HG03280 (cell line): ENCODE results near the gene NOA1.

Experiments
- ATAC-seq: cut with Tn5 transposase; IDR thresholded peaks from one replicate; pipeline ENCODE4 v1.9.1; 2021; ENCODE audit warnings: mild to moderate bottlenecking, moderate library complexity; ENCODE audit not compliant: unreplicated experiment

The NOA1 gene

DNA sequence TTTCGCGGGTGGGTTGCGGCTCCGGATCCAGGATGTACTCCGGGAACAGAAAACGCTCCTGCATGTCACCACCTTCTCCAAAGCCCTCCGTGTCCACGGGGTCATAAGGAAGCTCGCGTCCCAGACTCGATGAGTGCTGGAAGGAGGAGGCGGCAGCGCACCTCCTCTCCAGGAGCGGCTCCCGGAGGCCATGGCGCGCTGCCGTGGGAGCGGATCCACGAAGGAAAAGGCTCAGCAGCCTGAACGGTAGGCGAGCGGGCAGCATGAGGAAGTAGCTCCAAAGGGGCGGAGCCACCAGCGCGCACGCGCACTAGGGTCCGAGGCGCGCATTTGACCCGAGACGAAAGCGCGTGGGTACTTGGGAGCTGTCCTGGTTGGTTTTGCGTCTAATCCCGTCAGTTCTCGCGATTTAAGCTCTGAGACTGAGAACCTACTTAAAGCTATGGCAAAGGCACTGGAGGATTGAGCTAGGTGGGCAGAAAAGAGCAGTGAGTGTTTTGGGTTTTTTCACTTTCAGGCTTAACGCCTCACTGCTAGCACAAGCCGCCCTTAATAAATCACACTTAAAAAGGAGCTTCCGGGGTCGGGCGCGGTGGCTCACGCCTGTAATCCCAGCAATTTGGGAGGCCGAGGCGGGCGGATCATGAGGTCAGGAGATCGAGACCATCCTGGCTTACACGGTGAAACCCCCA, at the start of gene NOA1:
Gene NOA1, minus strand, starts transcription at position 286 of the 692 bp plus-strand sequence. Its CDS starts 21 bp downstream, at position 265.
- peak; percentile 66 for ATAC-seq

DNA sequence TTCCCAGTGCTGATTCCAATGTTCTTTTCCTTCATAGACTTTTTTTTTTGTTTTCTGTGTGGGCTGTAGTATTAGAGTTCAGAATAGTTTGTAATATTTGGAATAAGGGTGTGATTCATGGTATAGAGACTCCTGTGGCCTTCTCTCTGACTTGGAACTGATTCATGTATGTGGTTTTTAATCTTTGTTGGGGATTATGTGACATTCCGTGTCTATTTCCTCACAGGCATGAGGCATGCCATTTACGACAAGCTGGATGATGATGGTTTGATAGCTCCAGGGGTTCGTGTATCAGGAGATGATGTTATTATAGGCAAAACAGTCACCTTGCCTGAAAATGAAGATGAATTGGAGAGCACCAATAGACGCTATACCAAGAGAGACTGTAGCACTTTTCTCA, 45.7 kb upstream of the NOA1 start:
- no peak for ATAC-seq

DNA sequence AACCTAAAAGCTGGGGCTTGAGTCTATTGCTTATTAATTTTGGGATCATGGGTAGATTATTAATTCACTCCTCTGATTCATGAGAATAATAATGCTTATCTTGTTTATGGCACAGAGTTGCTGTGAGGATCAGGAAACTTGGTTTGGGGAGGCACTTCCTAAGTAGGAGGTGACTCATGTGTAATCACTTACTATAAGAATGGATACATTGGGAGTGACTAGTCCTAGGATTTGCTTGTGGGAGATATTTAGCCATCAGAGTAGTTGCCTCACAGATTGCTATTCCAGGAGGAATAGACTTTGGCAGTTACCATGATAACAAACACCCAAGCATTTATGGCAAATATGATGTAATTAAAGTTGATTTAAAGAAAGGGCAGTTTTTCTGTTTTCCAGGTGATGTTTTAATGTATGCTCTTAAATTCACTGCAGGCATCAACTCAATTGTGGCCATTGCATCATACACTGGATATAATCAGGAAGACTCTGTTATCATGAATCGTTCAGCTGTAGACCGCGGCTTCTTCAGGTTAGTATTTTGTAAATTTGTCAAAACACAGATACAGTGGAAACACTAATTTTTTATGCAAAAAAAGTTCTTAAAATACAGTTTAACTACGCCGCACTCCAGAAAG, 43.2 kb upstream of the NOA1 start:
- no peak for ATAC-seq

DNA sequence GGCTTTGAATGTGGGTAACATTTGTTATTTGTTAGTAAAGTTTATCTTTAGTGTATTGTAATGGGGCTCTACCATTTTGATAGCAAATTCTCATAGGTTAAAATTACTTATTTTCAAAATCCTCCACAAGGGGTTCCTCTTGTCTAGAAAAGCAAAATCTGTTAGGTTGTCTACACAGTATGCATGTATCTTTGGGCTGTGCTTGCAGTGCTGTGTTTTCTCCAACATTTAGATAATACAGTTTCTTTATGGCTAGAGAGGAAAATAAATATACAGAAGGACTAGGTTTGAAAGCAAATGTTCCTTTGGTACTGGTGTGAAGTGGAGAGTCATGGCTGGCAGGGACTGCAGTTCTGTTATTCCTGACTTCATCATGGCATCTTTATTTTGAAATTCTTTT, 41.6 kb upstream of the NOA1 start:
- ATAC-seq = no peak

DNA sequence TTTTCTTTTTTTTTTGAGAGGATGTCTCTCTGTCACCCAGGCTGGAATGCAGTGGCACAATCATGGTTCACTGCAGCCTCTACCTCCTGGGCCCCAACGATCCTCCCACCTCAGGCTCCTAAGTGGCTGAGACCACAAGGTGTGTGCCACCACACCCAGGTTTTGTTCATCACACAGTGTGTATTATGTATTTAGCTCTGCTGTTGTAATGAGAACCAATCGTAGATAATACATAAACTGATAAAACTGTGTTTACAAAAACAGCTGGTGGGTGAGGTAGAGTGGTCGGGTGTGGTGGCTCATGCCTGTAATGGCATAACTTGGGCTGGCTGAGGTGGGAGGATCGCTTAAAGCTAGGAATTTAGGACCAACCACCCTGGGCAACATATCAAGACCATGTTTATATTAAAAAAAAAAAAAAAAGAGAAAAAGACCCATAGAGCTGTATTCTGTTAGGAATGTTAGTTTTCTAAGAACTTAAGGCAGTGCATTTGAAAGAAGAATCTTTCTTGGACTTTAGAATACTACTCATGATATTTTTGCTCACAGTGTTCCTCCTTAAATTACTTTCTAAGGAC, 36.2 kb upstream of the NOA1 start:
- no peak for ATAC-seq

DNA sequence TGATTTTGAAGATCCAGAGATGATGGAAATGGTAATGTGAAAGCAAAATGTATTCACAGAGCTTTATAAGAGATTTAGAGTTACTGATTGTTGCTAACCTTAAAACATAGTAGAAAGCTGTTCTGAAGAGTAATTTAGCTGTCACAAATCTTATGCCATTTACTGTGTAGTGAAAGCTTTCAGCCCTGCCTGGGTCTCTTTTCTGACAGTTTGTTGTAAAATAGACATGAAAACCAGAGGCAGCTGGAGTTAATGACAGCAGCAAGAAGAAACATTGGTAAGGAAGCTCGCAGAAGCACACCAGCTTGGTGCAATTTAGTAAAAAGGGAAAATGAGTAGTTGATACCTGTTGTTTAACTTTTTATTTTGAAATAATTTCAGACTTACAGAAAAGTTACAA, 22.3 kb upstream of the NOA1 start:
- no peak for ATAC-seq

DNA sequence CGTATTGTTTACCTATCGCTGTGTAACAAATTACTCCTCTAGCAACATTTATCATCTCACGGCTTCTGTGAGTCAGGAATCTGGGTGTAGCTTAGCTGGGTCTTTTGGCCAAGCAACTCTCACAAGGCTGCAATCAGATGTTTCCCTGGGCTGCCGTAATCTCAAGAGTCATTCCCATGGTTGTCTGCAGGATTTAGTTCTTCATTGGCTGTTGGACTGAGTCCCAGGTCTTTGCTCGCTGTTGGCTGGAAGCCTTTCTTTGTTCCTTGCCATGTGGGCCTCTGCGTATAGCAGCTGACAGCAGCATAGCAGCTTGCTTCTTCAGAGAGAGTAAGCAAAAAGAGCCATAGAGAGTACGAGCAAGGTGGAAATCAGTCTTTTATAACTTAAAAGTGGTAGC, 18.1 kb upstream of the NOA1 start:
- no peak for ATAC-seq

DNA sequence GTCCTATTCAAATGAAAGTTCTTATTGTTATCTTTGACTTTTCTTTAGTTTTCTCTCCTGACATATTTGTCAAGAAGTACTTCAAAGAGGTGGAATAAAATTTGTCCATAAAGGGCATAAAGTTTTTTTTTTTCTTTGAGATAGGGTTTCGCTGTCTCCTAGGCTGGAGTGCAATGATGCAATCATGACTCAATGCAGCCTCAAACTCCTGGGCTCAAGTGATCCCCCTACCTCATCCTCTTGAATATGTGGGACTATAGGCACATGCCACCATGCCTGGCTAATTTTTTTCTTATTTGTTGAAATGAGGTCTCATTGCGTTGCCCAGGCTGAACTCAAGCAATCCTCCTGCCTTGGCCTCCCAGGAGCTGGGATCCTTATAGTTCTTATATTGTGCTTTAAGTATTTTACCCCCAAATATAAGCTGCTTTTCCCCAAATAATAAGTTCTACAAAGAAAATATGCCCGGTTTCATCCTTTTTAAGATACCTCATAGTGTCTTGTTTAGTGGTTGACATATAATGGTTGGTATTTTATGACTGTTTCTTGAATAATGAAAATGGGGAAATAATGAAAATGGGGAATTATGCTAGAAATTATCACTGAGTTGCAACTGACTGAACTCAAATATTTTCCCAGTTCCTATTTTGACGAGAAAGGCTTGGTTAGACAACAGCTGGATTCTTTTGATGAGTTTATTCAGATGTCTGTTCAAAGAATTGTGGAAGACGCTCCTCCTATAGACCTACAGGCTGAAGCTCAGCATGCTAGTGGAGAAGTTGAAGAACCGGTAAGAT, 12.9 kb upstream of the NOA1 start:
- no peak for ATAC-seq

DNA sequence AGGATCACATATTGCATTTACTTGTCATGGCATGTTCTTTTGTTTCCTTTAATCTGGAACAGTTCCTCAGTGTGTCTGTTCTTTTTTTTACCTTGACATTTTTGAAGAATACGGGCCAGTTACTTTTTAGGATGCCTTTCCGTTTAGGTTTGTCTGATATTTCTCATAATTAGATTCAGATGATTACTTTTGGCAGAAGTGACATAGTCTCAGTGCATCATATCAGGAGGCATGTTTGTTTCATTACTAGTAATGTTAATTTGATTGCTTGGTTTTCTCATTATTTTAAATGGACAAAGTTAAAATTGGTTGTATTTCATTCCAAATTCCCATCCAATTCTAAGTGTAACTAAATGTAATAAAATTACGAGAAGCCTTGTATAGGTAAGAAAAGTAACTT, 9.5 kb upstream of the NOA1 start:
- ATAC-seq = no peak

DNA sequence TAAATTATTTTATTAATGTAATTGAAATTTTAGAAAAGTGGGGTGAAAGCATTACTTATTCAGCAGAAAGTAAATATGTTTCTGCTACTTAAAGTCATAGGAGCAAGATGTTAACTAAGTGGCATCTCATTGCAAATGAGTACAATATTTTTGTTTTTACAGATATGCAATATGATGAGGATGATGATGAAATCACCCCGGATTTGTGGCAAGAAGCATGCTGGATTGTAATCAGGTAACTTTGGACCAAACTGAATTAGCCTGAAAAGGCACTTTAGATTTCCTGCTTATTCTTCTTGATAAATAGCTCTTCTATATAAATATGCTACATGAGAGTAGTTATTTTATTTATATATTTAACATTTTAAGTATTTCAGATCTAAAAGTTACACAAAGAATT, 8.8 kb upstream of the NOA1 start:
- no peak for ATAC-seq

DNA sequence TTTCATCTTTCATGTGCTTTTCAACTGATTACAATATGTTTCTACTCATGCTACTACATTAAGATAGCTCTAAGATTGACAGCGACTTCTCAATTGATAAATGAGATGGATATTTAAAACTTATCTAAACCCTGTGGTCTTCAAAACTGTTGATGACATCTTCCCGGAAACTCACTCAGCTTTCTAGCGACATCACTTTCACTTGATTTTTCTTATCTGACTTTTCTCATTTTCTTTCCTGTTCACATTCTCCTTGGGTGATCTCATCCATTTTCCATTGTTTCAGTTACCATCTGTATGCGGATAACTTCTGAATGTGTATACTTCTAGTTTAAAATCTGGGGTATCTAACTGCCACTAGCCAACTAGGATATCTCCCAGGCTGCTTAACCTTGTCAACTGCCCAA, 4.4 kb upstream of the NOA1 start:
- no peak for ATAC-seq

DNA sequence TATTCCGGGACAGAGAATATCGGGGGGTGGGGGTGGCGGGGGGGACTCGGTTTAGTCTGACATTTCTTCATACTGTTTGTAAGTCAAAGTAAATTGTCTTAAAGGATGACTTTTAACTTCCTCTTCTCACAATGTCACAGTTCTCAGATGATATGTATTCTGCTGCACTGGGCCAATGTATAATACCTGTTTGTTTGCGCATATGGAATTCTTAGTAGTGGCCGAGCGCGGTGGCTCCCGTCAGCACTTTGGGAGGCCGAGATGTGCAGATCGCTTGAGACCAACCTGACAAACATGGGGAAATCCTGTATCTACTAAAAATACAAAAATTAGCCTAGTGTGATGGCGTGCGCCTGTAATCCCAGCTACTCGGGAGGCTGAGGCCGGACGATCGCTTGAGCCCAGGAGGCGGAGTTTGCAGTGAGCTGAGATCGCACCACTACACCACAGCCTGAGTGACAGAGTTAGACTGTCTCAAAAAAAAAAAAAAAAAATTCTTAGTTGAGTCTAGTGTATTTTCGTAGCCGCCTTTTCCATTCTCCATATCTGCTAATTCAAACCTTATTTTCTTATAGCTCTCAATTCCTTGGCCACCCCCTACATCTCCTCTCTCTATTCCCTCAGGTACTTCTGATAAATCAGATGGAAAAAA, 2.1 kb upstream of the NOA1 start:
- ATAC-seq = no peak

DNA sequence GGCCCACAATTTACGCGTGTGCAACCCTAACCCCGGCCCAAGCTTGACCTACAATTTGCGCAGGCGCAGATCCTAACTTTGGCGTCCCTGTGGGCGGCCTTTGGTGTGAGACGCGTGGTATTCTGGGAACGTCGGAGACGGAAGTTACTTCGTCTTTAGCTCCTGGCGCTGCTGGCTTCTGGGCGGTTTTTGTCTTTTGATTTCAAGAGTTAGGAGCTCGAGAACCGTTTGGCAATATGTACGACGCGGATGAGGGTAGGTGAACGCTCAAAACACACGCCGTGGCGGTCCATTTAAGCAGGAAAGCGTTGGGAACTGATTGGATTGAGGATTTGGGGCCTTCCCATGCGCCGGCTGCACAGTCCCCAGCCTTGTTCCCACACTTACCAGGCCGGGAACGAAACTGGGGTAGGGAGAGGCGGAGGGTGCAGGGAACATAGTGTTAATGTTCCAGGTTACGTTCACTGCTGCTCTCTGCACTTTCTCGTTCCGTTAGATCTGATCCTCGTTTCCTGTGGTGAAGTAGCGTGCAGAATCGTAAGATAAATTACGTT, 1.4 kb upstream of the NOA1 start, which contains the start of gene POLR2B:
Gene POLR2B, plus strand, starts transcription at position 147 of the 554 bp plus-strand sequence. Its CDS starts 90 bp downstream, at position 237.
- ATAC-seq = peak; percentile 50

DNA sequence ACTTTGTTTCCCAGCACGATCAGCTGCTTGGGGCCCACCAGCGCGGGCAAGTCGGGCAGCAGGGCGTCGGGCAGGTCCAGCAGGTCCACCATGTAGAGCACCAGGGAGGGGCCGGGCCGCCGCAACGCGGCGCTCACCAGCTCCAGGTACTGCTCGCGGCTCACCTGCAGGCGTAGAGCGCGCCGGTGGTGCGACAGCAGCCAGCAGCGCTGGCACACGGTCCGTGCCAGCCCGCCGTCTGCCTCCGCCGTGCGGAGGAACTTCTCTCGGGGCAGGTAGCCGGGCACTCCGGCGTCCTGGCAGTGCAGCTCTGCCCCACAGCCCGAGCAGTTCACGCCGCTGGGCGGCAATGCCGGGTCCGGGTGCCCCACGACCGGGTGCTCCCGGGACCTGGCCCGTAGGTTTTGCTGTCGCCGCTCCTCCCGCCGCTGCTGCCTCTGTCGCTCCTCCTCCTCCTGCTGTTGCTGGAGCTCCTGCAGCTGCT, 527 bp downstream of the NOA1 start:
- ATAC-seq = peak; percentile 28

DNA sequence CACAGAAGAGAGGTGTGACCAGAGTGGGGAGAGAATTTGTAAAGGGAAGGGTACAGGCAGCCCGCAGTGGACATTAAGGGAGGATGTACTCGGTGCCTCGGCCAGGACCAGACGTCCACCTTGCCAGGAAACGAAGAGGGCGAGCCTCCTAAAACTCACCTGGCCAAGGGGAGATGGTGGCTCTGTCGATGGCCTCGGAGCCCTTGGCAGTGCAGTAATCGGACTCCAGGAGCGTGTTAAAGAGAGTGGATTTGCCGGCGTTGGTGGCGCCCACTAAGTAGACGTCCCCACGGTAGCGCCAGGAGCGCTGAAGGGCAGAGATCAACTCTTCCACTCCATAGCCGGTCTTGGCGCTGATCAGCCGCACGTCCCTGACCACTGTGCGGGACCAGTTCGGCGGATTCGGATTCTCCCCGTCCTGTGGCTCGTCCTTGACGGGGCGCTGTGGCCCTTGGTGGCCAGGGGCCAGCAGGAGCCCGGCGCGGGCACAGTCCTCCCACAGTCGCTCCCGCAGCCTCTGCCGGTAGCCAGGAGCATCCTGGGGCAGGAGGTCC, 1.0 kb downstream of the NOA1 start:
- no peak for ATAC-seq

DNA sequence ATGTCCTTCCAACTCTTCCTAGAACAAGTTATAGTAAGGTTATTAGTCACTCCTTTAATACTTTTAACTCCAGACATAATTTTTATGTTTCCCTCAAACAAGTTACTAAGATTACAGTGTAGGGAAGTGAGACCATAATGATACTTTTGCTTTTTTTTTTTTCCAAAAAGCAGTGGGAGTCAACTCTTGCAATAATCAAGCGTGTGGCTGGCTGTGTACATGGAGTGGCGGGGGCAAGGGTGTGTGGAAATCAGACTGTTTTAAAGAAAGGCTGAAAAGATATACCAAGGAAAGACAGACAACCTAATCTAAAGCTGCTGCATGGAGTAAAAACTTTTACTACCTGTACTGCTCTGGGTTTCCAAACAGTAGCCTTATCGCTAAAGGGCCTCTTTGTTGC, 4.1 kb downstream of the NOA1 start:
- ATAC-seq = no peak

DNA sequence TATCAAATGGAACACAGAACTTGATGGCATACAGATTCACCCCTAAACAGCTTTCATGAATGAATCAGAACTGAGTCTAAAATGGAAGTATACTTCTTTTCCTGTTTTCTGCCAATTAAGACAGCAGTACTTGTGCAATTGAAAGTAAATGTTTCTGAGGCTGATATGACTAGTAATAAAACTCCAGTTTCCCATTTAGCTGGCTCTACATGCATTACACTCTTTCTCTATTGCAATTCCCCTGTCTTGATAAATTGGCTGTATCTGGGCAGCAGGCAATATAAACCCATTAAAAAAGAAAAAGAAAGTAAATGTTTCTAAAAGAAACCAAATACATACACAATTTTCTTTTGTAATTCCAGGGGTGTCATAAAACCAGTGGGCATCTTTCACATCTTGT, 4.6 kb downstream of the NOA1 start:
- ATAC-seq = no peak

DNA sequence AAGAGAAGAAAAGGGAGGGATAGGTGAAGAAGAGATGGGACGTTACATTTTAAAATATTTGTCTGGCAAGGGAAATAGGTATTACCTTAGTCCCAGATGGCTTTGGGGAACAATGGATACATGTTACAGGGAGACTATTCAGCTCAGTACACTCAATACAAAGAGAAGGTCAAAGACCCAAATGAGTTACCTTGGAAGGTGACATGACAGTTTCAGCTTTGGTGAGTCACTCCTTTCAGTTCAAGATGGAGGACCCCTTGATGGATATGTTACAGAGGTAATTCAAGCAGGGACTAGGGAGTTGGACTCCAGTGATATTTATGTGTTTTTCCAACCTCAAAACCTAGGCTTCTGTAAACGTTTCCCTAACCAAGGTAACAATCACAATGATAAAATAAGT, 5.0 kb downstream of the NOA1 start:
- no peak for ATAC-seq

DNA sequence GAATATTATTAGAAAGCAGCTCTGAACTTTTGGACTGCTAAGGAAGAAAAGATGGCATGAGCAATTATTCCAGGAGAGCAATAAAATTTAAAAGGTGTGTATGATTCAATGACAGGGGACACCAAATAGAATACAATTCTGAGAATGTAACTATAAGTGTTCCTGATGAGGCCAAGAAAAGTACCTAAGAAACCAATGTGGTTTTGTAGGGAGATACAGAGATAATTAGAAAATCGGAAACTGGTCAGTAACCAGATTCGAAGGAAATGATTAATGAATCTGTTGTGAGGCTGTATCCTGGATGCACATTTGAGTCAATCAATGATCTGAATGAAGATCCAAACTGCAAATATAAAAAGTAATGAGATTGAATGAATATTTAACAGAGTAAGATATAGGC, 6.0 kb downstream of the NOA1 start:
- ATAC-seq = no peak

DNA sequence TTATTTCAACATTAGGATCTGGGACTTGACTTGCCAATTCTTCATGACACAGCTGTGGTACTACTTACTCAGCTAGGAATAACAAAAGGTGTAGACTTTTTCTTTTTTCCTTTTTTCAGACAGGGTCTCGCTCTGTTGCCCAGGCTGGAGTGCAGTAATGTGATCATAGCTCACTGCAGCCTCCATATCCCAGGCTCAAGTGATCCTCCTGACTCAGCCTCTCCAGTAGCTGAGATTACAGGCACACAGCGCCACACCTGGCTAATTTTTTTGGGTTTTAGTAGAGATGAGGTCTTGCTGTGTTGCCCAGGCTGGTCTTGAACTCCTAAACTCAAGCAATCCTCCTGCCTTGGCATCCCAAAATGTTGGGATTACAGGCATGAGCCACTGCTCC, 16.3 kb downstream of the NOA1 start:
- no peak for ATAC-seq
